ENCODE results near the gene CALML3.
"Not testable (repeated sequence)": the region's sequence is repeated elsewhere in the genome, so short reads cannot be mapped to it uniquely, and the experiment has no call there.

The CALML3 gene

GRCh38 chr10:5524641-5525560, at the start of gene CALML3:
Gene CALML3 (plus strand): TSS chr10:5524961. CDS start chr10:5525086, 125 bp downstream.
- DNase-seq (ENCODE audit: low spot score) = no peak

DNA sequence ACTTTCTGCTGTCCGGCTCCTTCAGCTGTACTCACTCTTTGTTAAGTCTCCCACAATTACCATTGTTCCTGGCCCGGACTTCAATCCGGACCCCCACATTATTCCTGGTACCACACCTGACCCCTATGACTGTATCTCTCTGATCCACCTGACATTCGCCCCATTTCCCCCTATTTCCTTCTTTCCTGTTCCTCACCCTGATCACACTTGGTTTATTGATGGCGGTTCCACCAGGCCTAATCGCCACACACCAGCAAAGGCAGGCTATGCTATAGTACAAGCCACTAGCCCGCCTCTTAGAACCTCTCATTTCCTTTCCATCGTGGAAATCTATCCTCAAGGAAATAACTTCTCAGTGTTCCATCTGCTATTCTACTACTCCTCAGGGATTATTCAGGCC, 49.7 kb upstream of the CALML3 start:
- not testable (repeated sequence) for DNase-seq (ENCODE audit: low spot score)

DNA sequence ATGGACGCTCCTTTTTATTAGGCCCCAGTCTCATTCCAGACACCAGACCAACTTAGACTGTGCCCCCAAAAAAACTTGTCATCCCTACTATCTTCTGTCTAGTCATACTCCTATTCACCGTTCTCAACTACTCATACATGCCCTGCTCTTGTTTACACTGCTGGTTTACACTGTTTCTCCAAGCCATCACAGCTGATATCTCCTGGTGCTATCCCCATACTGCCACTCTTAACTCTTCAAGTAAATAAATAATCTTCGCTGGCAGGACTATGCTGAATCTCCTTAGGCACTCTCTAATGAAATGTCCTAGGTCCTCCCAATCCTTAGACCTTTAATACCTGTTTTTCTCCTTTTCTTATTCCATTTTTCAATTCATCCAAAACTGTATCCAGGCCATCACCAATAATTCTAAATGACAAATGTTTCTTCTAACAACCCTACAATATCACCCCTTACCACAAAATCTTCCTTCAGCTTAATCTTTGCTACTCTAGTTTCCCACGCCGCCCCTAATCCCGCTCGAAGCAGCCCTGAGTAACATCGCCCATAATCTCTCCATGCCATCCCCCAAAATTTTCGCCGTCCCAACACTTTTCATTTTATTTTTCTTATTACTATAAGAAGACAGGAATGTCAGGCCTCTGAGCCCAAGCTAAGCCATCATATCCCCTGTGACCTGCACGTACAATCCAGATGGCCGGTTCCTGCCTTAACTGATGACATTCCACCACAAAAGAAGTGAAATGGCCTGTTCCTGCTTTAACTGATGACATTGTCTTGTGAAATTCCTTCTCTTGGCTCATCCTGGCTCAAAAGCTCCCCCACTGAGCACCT, 48.6 kb upstream of the CALML3 start:
- DNase-seq (ENCODE audit: low spot score) = not testable (repeated sequence)

DNA sequence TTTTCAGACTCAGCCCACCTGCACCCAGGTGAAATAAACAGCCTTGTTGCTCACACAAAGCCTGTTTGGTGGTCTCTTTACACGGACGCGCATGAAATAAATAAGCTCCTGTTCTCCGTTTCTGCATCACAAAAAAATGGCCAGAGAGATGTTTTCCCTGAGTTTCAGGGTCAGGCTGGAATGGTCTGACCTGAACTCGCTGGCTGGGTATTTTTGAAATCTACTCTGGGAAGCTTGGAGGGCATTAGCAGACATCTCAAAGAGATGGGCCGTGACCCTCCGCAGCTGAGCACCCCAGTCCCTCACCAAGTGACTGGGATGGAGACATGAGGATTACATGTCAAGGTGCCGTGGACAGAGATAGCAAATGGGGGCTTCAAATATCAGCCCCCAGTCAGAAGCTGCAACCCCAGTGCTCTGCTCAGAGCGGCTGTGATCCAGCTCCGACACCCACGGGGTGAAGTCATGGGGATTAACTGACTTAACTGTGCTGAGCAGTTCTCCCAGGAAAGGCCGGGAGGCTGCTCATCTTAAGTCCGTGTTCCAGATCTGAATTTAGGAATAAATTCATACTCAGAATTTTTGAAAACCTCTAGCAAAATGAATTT, 47.7 kb upstream of the CALML3 start:
- DNase-seq (ENCODE audit: low spot score) = no peak

GRCh38 chr10:5477948-5478693, 46.6 kb upstream of the CALML3 start:
- no peak for DNase-seq (ENCODE audit: low spot score)

- no peak for DNase-seq (ENCODE audit: low spot score)
Measured at GRCh38 chr10:5478694-5479305, 46.0 kb upstream of the CALML3 start.

DNA sequence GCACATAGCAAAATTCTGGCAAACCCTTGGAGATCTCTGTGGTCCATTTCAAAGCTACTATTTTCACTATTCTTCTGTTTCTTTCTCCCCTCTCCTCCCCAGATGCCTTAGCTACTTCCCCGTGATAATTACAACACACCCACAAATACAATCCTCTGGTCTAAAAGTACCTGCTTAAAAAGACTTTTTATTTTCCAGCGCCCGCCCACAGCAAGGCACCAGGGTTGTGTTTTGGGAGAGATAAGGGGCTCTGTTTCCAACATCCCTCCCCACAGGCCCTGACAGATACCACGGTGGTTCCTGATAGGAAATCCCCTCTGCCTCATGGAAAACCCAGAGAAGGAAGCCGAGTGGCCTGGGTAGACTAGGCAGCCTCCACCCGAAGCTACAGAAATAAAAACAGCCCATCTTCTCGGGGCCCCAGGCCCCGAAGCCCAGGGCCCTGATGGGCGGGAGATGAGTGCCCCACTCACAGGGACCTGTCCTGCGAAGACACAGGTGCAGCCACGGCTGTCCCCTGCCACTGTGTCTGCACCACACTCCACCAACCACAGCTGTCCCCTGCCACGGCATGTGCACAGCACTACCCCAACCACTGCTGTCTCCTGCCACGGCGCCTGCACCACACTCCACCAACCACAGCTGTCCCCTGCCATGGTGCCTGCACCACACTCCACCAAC, 45.1 kb upstream of the CALML3 start:
- DNase-seq (ENCODE audit: low spot score) = no peak

- DNase-seq (ENCODE audit: low spot score) = no peak
Measured at GRCh38 chr10:5480162-5480941, 44.4 kb upstream of the CALML3 start.

DNA sequence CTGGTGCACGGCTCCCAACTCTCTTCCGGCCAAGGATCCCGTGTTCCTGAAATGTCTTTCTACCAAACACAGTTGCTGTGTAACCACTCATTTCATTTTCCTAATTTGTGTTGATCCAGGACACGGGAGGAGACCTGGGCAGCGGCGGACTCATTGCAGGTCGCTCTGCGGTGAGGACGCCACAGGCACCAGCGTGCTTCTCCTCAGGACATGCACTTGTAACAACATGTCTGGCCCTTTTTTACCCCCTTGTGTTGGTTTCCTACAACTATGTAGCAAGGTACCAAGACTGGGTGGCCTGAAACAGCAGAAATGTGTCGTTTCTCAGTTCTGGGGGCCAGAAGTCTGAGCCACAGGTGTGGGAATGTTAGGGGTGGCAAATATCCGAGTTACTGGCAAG, 43.6 kb upstream of the CALML3 start:
- no peak for DNase-seq (ENCODE audit: low spot score)

DNA sequence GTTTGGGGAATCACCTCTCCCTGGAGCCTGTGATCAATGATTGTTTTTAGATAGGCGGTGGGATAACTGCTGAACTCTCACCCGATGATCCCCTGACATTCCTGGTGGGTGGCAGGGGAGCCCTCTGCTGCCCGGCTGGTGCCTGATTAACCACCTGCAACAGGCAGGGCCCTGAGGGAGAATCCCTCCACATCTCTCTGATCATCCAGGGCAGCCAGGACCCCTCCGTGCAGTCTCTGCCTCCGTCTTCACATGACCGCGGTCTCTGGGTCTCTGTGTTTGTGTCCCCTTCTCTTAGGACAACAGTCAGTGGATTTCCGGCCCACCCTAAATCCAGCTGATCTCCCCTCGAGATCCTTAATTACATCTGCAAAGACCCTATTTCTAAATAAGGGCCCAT, 42.7 kb upstream of the CALML3 start:
- no peak for DNase-seq (ENCODE audit: low spot score)

DNA sequence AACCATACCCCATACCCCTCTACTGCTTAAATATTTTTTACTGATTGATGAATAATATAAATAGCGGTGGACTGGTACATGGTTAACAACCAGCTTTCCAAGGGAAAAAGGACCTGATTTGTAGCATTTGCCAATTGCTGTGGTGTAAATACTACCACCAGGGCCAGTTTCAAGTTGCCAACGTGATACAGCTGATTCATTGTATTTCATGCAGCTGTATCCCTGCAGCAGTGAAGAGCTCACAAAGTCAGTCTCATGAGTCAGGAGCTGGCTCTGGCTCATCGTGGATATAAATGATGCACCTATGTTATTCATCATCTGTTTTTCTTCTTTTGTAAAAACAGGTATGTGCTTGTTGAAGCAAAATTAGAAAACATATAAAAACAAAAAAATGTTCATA, 40.6 kb upstream of the CALML3 start:
- DNase-seq (ENCODE audit: low spot score) = no peak

- DNase-seq (ENCODE audit: low spot score) = no peak
Measured at GRCh38 chr10:5485290-5485689, 39.5 kb upstream of the CALML3 start.

DNA sequence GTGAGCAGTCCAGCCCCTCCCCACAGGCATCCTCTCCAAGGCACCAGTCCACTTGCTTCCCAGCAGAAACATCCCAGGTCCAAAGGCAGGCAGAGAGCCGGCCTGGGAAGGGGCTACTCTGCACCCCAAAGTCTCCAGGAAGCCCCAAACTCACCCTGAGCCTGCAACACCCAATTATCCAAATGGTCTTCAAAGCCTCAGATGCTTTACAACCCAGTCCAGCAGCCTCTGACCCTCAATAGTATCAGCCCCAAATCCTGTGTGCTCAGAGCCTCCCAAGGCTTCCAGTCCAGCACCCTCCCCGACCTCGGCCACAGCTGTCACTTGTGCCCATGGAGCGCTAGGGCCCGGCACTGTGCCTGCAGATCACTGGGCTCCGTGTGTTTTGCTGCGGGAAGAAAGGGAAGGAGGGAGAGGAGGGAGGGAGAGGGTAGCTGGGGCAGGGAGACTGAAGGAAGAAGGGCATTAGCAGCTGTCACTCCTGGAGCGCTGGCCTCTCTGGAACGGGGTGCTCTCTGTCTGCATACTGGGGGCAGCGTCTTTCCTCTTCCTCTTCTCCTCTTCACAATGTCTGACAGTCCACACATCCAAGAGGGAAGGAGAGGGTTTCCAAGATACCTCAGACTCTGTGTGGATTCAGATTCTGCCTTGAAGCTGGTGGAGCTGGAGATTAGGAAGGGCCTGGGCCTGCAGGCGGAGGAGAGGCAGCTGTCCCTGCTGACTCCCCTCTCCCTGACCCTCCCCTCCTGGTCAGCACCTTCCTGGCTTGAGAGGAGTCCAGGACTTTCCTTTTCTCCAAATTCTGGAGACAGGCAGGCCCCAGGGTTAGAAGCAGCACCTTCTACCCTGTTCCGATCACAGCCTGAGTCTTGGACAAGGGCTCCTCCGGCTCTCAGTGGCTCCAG, 38.6 kb upstream of the CALML3 start:
- DNase-seq (ENCODE audit: low spot score) = no peak

DNA sequence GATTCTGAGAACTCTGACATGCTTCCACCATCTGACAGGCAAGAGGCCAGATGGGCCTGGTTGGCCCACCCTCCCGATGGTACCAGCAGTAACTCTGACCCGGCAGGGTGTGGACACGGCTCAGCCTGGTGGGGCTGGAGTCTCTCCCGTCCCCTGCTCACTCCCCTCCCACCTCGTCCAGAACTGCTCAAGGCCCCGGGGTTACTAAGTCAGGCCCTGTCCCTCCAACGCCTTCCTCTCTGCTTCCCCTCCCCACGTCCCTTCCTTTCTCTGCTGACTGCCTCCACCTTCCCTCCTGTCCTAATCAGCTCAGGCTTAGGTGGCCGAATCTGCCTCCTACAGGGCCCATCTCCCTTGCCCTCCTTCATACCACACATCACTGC, 37.9 kb upstream of the CALML3 start:
- no peak for DNase-seq (ENCODE audit: low spot score)

DNA sequence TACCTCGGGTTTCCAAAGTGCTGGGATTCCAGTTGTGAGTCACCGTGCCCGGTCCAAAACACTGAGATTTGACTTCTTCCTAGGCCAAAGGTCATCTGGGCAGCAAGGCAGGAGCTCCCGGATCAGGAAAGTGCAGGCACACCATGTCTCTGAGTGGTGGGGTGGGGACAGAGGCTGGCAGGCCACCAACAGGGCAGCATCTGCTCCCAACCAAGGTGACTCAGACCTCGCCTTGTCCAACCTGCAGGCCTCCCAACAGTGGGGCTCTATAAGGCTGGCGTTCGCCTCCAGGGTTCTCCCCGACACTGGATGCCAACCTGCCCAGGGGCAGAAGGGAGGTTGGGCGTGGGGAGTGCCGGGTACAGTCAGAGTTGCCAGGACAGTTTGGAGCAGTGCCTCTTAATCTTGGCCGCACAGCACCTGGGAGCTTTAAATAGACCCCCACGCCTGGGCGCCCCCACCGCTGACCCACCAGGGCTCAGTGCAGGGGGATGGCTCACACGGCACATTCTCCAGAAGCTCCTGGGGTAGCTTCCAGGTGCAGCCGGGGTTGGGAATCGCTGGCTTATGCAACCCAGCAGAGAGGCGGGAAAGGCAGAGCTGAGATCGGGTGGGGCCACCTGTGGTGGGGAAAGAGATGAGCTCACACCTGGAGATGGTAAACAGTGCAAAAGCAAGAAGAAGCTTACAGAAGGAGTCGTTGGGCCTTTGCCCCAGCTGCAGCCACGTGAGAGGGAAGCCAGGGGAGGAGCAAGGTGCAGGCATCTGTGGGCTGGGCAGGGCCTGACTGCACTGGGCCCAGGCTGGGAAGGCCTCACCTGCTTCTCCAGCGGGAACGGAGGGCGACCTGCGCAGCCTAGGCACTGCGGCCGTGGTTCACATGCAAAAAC, 36.2 kb upstream of the CALML3 start:
- DNase-seq (ENCODE audit: low spot score) = no peak

- DNase-seq (ENCODE audit: low spot score) = no peak
Measured at GRCh38 chr10:5490032-5490431, 34.7 kb upstream of the CALML3 start.

GRCh38 chr10:5490698-5491464, 33.9 kb upstream of the CALML3 start:
- no peak for DNase-seq (ENCODE audit: low spot score)

All from CD4-positive, alpha-beta T cell treated with Interleukin-15 for 4 hours (primary cell).